Measurements from ENCODE around the gene PFDN4.
"Not testable (repeated sequence)": the region's sequence is repeated elsewhere in the genome, so short reads cannot be mapped to it uniquely, and the experiment has no call there.

Gene PFDN4

DNA sequence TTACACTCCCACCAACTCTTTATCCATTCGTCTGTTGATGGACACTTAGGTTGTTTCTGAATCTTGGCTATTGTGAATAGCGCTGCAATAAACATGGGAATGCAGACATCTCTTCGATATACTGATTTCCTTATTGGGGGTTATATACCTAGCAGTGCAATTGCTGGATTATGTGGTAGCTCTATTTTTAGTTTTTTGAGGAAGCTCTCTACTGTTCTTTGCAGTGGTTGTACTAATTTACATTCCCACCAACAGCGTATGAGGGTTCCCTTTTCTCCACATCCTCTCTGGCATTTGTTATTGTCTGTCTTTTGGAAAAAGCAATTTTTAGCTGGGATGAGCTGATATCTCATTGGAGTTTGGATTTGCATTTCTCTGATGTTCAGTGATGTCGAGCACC, 4.6 kb upstream of the PFDN4 start:
- DNase-seq, result no peak

DNA sequence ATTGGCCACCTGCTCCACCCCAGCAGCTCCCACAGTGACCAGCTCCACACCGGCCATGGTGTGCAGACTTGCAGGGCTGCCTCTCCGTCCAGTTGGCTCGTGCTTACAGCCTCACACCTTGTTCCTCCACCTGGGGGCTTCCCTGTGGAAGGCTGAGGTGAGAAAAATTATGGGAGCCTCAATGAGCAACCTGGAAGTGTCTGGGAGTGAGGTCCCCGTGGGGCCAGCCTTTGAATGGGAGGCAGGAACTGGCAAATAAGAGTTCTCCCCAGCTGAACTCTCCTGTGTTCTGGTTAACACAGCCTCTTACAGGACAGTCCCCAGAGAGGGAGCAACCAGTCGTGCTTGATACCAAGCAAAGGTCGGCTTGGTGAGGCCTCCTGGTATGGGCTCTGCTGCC, 3.8 kb upstream of the PFDN4 start:
- no peak for DNase-seq

DNA sequence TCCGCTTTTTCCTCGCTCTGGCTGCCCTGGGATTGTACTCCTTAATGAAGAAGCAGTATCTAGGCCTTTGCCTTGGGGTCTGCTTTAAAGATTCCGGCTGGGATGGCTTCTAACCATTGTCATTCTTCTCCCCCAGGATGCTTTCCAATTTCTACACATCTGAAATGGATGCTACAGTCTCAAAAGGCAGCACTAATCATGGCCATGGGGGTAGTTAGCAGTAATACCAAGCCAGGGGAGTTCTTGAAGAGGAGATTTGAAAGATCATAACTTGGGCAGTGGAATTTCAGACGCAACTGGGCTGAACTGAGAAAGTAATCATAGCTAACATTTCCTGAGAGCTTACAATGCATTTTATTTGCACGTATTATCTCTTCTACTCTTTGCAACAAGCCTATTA, 3.4 kb upstream of the PFDN4 start:
- DNase-seq, result no peak

DNA sequence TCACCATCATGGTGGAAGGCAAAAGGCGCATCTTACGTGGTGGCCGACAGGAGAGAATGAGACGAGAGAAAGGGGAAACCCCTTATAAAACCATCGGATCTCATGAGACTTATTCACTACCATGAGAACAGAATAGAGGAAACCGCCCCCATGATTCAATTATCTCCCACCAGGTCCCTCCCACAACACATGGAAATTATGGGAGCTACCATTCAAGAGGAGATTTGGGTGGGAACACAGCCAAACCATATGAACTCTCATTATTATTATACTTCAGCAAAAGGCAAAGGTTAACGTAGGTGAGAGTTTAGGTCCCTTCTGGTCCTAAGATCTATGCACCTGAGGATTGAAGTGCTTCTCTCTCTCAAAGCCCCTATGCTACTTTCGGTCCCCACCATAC, 2.4 kb upstream of the PFDN4 start:
- no peak for DNase-seq

DNA sequence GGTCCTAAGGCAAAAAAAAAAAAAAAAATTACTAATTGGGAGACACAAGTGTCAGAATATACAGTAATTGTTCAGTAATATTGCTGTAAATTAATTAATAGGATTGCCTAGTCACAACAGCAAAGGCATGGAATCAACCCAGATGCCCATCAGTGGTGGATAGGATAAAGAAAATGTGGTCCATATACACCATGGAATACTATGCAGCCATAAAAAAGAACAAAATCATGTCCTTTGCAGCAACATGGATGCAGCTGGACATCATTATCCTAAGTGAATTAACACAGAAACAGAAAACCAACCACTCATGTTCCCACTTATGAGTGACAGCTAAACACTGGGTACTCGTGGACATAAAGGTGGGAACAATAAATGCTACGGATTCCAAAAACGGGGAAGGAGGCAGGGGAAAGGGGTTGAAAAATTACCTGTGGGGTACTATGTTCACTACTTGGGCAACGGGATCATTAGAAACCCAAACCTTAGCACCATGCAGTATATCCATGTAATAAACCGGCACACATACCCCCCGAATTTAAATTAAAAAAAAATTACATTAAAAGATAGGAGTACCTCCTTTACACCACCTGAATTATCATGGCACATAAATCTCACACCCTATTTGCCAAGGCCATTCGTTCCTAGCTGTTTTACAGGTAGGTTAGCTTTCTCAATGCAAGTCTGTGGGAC, 689 bp upstream of the PFDN4 start:
- no peak for DNase-seq

DNA sequence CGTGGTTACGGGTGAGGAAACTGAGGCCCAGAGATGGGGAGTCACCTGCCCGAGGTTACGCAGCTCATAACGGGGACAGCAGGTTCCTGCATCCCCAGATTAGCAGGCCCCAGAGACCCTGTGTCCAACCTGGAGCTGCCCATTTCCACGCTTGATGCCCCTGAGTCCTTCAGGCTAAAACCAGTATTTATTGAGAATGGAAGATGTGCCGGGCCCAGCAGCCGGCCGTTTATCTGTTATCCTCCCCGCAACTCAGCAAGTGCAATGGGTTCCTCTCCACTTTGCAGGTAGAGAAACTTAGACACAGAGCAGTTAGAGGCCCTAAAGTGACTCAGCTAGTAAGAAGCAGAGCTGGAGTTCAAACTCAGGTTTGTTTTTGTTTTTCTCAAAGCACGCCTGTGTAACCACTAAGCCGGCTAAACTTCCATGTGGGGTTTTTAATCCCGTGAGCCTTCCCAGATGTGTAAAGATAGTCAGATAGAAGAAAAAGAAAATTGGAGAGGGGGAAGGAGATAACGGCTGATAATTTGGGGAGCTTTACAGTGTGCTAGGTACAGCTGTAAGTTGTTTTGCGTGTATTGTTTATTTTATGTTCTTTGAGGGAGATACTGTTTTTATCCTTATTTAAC, 775 bp downstream of the PFDN4 start:
- DNase-seq, result no peak

DNA sequence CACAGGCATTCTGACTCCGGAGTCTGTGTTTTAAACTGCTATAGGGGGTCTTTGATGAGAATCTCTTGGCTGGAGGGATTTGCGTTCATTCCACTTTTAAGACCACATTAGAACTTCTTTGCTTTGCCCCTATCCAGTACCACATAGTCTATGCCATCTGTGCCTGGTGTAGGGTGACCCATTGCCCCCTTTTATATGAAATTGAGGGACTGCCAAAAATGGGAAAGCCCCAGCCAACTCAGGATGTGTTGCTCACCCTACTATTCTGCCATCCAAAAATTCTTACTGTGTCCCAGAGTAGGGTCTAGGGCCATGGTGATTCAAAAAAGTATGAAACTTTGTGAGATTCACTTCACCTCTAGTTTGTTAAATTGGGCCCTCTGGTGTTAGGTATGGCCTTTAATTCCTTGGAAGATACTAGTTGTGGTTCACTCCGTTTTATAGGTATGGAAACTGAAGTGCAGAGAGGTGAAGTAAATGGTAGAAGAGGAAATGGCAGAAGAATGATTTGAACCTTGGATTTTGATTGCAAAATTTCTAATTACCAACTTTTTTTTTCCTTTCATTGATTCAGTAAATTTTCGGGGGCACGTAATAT, 1.4 kb downstream of the PFDN4 start:
- DNase-seq, result no peak

DNA sequence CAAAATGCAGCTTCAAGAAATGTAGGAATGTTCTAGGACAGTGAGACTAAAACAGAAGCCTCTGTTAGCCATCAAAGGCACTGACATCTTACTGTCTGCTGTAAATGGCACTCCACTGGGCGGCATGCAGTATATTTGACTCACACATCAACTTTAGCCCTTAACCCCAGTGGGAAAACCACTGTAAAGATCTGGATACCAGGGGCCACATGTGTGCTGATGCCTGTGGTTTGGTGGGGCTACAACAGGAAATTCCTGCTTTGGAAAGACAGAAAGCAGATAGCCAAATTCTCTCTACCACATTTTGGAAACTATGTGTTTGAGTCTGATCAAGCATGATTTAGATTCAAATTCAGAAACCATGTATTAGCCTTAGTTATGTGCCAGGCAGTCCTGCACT, 4.3 kb downstream of the PFDN4 start:
- no peak for DNase-seq

DNA sequence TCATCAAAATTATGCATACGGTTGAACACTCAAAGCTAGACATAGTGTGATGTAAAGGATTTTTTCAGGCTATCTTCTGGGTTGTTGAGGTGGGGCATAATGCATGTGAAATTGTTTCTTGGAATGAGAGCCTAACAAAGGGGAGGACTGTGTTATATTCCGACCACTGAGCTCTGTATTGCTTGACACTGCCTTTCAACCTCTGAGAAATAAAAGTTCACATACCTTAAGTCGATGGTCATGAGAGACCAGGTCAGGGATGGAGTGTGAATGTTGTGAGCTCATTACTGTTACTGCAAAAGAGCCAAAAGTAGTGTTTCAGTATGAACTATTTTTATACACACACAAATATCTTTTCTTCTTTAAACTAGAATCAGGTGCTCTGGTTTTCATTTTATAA, 5.0 kb downstream of the PFDN4 start:
- no peak for DNase-seq

DNA sequence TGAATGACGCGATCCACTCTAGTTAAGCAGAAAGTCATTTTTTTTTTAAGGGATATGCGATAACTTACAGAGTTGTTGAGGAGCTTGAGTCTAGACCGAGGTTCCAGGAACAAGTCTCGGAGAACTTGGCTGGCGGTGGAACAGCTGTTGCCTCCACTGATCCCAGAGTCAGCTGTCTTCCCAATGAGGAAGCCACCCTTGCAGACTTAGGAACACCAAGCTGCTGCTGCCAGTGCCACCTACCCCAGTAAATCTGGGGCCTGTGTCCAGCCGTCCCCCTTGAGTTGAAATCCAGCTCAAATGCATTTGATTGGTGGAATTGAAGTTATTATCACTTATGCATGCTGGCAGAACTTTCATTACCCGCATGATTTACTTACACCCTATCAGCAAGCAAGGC, 6.7 kb downstream of the PFDN4 start:
- no peak for DNase-seq

DNA sequence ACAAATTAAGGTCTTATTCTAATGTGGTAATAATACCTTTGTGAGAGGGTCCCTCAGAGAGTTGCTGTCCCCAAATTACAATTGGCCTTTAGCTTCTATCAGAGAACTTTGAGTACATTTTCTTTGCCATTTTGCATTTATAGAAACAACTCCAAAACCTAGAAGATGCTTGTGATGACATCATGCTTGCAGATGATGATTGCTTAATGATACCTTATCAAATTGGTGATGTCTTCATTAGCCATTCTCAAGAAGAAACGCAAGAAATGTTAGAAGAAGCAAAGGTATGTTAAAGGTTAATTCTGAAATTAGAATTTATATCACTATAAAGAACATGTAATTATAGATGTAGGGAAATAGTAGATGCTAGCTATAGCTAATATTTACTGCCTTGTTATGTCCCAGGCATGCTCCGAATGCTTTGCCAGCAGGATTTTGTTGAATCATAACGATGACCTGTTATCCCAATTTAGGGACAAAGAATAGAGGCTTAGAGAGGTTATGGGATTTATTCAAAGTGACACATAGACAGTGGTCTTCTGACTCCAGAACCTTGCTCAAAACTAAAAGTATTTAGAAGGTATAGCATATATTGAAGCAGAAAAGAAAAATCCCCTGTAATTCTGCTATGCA, 7.4 kb downstream of the PFDN4 start:
- no peak for DNase-seq

DNA sequence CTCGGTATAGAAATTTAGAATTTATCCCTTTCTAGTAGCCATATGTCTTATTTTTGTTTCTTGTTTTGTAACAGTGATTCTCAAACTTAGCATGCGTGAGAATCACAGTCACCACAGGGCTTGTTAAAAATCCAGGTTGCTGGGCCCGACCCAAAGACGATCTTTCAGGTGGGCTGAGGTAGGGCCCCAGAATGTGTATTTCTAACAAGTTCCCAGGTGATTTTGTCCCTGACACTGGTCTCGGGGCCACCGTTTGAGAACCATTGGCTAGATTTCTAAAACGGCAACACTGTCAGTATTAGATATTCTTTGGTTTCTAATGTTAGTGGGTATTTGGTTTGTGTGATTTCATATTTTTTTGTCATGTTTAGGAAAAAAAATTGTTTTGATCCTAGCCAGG, 9.9 kb downstream of the PFDN4 start:
- no peak for DNase-seq

DNA sequence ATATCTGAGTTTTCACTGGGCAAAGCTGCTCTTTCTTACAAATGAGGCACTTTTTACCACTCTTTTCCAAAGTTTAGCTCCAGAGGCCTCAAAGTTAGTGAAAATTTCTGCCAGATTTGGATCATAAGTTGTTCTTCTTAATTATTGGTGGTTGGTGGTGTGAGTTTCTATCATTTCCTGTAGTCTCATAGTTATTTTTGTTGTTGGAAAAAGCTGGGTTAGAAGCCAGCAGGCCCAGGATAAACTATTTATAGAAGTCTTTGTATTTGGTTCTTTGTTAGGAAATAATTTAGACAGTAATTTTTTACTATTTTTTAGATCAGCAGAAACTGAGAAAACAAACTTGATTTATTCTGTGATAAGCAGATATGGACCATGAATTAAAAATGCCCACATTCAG, 10.6 kb downstream of the PFDN4 start:
- DNase-seq, result no peak

DNA sequence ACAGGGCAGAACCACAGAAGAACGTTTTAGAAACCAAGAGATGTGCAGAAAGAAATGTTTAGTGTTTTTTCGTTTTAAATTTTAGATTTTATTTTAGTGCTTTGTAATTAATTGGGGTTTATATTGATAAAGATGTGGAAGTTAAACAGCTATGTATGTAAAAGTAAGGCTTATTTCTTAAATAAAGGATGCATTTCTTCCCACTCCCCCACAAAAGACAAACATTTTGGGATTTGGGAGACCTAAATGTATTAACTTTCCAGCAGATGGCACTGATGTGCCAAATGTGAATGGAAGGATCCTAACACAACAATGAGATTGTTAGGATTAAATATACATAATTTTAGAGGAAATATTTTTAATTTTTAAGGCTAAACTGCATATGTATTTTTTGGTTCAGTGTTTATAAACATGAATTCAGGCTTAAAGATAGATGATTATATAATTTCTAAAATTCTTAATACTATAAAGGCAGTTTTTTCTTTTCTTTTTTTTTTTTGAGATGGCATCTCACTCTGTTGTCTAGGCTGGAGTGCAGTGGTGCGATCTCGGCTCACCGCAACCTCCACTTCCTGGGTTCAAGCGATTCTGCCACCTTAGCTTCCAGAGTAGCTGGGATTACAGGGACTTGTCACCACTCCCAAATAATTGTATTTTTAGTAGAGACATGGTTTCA, 12.0 kb downstream of the PFDN4 start:
- peak; percentile 22 to 27 for DNase-seq

DNA sequence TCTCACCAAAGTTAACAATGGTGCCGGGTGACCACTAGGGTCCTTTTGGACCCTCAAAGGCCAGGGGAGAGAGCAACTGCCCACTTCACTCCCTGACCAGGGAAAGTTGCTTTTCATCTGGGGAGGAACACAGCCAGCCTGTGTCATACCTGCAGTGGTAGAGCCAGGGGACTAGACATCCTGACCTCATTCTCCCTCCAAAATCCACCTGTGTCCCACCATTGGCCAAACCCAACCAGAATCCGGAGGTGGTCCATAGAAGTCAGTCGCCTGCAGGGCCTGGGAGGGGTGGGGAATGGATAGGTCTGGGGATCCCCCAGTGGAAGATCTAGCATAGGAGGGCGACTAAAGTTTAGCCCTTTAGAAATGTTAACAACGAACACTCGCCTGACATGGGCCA, 12.8 kb downstream of the PFDN4 start:
- DNase-seq, result no peak

DNA sequence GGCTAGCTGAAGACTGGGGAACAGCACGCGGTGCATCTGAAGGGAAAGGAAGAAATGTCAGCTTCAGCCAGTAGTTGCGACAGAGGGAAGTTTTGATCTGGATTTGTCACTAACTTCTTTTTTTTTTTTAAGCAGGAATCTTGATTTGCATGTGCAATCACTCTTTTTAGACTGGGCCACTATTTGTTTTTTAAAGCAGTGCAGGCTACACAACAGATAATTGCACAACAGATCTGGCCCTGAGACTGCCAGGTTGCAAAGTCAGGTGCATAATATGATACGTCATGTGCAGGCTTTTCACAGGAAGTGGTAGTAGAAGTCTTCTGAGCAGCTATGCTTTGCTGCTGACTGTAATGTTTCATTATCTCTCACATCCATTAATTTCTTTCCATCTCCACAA, 13.5 kb downstream of the PFDN4 start:
- DNase-seq, result no peak

DNA sequence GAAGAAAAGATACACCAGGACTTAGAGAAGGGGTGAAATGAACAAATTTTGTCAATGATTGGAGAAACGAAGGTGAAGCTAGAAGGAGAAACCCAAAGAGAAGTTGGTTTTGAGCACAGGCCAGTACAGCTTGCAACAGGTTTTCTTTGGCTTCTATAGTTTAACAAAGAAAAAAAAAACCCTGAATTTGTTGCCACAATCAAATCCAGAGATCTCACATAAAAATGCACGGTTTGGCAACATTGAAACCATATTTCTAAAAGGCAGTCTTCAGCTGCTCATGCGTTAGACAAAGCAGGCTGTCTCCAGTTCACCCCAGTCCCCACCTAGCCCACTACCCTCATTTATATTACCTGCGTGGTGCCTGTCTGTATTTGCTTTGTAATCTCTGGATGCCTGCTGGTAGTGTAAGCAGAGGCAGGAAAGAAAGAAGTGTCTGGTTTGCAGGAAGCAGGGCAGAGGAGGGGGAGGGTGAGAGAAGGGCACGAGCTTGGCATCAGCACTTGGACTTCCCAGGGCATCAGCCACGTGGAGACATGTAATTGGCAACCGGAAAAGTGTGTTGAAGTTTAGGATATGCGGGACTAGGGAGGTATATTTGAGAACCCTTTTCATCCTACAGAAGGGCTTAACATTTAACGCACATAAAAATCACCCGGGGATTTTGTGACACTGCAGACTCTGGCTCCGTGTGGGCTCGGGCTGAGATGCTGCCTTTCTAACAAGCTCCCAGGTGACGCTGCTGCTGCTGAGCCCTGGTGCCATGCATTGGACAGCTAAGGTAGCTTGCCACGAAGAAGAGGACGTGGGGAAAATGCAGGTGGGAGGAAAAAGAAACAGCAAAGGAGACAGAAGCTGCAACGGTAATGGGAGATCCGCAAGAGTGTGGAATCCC, 14.4 kb downstream of the PFDN4 start:
- no peak for DNase-seq

DNA sequence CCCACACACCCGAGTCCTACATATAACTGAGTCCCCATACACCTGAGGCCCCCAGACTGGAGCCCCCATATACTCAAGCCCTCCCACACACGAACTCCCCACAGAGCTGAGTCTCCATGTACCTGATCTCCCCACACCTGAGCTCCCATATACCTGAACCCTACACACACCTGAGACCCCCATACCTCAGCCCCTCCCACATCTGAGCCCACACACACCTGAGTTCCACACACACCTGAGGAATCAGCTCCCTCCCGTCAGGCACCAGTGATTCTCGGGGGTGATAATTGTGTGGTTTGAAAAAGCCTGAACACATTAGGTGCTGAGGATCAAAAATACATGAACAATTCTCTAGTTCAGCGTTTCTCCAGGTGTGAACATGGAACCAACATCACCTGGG, 15.4 kb downstream of the PFDN4 start:
- DNase-seq, result no peak

DNA sequence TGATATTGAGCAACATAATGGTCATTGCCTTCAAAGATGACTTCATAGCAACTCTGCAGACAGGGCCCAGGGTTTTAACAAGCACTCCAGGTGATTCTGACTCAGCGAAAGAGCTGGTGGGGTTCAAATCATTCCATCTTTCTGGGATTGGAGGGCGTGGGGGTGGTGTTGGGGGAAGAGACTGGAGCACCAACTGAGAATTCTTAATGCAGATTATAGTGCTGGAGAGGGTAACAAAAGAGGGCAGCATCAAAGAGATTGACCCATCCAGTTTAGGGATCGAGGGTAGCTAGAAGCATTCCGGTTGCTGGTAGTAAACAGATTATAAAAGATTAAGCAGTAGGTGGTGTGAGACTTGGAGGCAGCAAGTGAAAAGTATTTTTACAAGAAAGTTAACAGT, 15.9 kb downstream of the PFDN4 start:
- DNase-seq, result no peak

DNA sequence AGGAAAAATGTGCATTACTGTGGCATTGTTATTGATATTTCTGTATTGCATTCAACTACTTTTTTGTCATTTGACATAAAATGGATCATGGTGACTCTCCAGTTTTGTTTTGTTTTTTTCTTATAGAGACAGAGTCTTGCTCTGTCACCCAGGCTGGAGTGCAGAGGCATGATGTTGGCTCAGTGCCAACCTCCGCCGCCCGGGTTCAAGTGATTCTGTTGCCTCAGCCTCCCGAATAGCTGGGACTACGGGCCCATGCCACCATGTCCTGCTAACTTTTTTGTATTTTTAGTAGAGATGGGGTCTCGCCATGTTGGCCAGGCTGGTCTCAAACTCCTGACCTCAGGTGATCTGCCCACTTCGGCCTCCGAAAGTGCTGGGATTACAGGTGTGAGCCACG, 16.8 kb downstream of the PFDN4 start:
- DNase-seq, result not testable (repeated sequence)

DNA sequence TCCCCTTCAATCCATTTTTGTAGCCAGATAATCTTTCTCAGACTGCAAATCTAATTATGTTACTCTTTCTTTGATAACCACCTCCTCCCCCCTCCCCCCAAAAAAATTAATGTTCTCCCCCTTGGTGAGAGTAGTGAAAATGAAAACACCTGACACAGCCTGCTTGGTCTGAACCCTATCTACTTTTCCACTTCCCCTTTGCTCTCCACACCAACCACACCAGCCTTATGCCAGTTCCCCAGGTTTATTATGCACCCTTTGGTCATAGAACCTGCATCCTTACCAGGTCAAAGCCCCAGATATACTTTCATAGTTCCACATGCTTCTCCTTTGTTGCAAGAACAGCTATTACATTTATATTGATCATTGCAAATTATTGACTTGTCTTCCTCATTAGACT, 19.4 kb downstream of the PFDN4 start:
- DNase-seq, result no peak

DNA sequence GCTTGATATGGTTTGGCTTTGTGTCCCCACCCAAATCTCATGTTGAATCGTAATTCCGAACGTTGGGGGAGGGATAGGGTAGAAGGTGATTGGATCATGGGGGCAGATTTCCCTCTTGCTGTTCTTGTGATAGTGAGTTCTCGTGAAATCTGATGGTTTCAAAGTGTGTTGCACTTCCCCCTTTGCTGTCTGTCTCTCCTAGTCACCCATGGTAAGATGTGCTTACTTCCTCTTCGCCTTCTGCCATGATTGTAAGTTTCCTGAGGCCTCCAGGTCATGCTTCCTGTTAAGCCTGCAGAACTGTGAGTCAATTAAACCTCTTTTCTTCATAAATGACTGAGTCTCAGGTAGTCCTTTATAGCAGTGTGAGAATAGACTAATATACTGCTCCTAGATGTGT, 19.9 kb downstream of the PFDN4 start:
- no peak for DNase-seq

DNA sequence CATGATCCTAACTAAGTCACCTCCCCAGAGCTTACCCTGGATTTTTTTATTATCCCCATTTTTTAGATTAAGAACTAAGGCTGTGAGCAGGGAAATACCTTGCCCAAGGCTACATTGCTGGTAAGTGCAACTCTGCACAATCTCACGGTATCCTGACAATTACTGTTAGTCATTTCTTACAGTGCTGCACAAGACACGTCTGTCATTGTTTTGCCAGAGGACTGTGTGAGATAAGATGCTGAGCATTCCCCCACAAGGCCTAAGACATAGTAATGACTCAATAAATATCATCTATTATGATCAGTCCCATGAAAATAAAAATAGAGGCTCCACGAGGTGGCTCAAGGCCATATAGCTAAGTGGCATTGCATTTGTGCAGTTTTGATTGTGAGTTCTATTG, 21.0 kb downstream of the PFDN4 start:
- DNase-seq, result no peak
